HG03139 (cell line): ENCODE results near the gene CAPN5.
A peak's percentile ranks its signal among the peaks of the same experiment; 100 is the strongest.

Experiments used
- ATAC-seq: cut with Tn5 transposase; IDR thresholded peaks from one replicate; pipeline ENCODE4 v1.9.1; 2021; ENCODE audit not compliant: unreplicated experiment

Gene CAPN5

DNA sequence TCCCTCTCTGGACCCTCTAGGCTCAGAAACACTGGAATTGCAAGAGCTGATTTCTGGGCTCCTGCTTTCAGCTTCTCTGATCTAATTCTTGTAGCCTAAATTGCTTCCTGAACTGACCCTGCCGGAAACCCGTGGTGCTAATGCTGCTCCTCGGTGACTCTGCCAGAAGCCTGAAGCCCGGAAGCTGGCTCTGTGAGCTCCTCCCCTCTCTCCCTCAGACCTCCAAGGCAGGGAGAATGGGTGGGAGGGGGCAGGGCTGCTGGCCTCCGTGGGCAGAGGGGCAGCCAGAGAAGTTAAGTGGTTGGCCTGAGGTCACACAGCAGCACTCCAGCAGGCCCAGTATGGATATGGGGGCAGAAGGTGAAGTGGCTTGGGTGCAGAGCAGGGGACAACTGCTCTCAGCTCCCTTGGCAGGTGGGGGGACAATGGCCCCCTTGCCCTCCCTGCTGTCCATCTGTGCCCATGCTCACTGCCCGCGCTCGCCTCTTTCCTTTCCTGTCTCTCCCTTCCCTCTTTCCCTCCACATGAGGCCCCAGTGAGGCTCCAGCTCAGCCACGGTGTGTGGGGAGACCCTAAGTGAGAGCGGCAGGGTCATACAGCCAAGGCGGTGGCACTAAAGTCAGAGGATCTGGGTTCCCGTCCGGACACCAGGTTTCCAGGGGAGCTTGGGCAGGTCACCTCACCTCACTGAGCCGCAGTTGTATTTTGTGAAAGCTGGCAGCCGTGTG is 16.2 kb downstream of the CAPN5 start:
- peak; percentile 70 for ATAC-seq

DNA sequence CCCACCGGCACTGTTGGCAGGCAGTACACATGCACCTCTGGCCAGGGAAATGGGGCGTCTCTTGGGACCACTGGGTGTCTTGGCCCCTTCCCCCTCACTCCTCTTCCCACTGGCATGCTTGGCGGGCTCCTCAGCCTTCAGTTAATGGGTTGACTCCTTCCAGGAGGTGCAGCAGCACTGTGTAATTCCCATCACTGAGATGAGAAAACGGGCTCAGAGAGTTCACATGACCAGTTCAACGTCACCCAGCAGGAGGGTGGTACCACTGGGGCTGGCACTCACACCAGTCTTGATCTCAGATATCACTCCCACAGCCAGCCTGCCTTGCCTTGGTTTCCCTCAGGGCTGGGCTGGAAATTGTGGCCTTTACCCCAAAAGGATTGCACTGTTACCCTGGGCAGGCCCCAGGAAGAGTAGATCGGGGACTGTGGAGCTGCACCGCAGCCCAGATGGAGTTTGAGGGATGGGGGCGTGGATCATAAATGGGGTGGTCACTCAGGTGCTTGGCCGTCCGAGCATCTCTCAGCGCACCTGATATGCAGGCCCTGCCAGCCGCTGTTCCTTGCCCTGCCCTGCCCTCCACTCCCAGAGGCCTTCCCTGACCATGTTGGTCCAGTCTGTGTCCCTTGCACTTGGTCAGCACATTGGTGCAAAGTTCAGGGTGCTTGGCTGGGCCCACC is 16.9 kb downstream of the CAPN5 start:
- ATAC-seq = no peak

DNA sequence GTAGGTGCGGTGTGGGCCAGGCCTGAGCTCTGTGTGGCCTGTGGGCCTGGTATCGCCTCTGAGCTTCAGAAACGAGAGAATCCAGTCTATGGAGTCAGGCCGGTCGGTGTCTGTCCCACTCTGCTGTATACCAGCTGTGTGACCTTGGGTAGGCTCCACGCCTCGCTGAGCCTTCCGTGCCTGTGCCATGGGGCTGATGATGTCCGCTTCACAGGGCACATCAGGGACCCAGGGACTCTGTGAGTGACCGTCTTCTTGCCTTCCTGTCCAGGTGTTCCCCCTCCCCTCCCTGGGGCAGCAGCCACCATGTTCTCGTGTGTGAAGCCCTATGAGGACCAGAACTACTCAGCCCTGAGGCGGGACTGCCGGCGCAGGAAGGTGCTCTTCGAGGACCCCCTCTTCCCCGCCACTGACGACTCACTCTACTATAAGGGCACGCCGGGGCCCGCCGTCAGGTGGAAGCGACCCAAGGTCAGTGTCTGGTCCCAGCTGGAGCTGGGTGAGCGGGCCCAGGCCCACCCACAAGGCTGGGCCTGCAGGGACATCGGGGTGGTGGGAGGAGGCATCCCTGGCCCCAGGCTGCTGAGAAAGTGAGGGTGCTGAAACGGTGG is 17.9 kb downstream of the CAPN5 start:
- no peak for ATAC-seq

DNA sequence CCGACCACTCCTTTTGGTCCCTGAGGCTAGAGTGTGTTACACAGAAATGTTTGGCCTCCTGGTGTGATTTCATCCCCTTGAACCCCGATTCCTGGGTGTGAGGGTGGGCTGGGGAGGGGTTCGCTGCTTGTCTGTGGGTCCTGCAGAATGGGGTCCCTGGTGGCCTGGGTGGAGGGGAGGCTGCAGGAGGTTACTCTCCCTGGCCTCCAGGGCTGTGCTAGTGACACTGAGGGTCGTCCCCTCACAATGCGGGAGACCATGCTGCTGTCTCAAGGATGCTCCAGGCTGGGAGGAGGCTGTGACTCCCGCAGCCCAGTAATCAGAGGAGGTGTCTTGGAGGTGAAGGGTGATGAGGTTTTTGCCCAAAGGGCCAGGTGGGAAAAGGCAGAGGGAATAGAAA is 18.9 kb downstream of the CAPN5 start:
- ATAC-seq = no peak

DNA sequence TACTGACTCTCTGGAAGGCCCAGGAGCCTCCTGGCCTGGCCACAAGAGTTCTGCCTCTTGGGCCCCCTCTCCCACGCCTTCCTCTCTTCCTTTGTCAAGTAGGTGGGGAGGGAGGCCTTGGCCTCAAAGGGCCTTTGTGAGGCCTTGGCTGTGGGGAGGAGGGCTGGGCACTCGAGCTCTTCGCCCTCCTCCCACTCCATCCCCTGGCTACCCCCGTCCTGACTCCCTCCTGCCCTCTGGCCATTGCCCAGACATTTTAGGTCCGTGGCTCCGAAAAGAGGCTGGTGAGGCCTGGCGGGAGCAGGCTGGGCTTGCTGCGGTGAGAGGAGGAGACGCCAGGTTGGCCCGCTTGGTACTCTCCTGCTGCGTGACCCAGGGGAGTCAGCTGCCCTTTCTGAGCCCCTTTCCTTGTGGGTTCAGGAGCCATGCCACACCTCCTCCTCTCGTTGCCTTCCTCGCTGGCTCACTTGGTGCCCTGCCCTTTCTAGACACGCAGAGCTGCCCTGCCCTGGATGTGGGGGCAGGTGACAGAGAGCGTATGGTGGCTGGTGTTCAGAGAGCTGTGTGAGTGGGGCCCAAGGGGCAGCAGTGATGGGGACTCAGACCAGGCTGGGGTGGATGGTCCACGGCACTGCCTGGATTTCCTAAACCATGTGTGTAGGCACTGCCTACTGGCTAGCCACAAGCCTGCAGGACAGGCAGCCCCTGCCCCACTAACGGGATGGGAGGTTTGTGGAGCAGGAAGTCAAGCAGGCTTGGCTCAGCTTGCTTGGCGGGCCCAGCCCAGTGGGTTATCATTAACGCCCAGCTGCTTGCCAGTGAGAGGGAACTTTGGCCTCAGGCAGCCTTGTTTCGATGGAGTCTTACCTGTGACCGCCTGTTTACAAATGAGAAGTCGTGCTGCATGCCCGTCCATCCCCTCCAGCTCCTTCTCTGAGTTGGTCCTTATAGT is 20.0 kb downstream of the CAPN5 start:
- no peak for ATAC-seq

DNA sequence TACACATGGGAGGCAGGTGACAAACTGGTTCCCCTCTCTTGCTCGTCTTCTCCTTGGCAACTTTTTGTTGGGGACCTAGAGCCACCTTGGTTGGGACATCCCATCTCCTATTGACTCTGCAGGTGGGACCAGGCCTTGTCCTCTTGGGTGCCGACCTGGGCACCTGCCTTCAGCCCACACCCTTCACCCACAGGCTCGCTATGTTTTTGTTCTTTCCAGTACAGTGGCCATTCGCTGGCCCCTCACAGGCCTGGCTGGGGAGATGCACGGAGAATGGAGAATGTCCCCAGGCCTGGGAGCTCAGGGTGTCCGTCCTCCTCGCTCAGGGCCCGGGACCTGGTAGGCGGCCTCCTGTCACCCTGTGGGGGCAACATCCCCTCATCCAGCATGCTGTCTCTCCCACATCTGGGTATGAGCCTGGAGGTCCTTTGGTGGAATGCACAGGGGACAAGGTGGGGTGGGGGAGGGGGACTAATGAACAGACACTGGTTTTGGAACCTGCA is 21.0 kb downstream of the CAPN5 start:
- ATAC-seq = no peak

DNA sequence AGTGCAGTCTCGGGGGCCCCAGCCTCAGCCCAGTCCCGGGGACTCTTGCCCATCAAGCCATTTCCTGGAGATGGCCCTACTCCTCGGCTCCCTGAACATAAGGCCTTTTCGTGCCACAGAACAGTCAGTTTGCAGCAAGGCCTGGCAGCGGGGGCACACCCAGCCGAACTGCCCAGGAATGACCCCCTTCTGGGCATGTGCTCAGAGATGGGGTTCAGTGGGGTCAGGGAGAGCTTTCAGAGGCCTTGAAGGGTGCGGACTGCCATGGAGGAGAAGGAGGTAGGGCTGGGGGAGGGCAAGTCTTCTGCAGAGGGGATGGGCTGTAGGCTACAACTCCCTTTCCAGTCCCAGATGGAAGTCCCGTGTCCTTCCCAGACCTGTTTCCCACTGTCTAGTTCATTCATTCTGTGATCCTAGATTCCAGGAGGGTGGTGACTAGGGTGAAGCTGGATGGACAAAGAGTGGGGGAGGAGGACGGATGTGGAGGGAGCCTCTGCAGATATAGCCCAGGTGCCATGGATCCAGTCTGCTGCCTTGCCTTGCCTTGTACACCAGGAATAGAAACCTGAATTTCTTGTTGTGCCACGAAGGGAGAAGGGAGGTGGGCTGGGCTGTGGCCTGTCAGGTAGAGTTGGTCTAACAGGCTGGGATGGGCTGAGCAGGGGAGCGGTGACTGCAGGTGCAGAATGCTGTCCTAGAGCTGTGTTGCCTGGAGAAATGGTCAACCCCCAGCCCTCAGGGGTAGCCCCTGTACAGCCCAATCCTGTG is 21.6 kb downstream of the CAPN5 start:
- no peak for ATAC-seq

DNA sequence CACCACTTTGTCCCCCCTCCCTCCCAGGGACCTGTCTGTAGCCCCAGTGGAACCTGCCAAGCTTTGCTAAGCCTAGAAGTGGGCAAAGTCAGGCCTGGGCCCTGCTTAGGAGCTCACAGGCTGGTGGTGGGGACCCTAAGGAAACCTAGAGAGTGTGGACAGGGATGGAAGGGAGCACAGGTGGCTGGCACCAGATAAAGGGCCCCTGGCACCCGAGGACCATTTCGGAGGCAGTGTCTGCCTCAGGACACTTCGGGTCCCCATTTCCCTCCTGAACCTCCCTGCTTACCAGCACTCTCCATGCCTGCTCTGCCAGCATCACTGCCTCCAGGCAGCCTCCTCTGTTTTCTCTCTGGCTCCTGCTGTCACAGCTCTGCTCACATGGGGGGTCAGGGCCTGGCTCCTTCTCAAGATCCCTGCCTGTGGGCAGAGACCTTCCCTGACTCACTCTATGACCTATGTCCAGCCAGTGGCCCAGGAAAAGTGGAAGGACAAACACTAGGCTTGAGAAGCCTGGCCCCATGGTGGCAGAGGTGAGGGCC is 22.3 kb downstream of the CAPN5 start:
- no peak for ATAC-seq

DNA sequence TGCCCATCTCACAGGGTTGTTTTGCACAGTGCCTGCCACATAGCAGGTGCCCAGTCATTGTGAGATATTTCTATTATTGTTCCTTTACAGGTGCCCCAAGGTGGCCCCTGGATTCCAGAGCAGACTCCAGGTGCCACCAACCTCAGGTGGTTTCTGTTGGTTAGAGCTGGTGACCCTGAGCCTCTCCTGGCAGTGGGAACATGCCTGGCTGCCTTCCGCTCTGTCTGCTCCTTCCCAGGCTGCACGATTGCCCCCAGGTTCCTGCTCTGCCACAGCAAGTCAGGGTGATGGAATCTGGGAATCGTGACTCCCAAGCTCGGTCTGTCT is 23.2 kb downstream of the CAPN5 start:
- ATAC-seq = no peak

DNA sequence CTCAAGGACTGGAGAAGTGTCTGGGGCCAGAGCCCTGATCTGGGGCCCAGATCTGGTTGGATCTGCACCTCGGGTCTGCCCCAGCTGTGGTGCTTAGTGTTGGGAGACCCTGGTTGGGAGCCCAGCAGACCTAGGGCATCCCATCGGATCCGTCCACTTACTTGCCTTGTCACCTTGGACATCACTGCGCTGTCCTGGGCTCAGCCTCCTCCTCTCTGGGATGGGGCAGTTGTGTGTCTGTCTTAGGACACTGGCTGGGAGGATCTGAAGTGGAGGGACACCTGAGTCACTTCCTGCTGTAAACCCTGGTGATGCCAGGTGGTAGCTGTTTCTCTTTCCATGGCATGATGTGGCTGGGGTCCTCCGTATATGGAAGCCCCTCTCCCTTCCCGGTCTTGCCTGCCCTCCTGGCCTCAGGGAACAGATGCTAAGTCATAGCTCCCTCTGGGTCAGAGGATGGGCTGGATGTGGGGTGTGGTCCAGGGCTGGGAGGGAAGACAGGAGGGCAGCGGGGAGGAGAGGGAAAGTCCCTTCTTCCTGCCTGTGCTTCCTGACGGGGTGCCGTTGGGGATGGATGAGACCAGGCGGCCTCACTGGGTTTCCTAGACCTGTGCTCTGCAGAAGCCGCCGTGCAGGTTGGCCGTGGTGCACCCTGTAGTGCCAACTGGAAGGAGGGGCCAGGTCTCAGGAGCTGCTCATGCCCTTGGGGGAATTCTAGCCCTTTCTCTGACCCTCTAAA is 23.8 kb downstream of the CAPN5 start:
- no peak for ATAC-seq

DNA sequence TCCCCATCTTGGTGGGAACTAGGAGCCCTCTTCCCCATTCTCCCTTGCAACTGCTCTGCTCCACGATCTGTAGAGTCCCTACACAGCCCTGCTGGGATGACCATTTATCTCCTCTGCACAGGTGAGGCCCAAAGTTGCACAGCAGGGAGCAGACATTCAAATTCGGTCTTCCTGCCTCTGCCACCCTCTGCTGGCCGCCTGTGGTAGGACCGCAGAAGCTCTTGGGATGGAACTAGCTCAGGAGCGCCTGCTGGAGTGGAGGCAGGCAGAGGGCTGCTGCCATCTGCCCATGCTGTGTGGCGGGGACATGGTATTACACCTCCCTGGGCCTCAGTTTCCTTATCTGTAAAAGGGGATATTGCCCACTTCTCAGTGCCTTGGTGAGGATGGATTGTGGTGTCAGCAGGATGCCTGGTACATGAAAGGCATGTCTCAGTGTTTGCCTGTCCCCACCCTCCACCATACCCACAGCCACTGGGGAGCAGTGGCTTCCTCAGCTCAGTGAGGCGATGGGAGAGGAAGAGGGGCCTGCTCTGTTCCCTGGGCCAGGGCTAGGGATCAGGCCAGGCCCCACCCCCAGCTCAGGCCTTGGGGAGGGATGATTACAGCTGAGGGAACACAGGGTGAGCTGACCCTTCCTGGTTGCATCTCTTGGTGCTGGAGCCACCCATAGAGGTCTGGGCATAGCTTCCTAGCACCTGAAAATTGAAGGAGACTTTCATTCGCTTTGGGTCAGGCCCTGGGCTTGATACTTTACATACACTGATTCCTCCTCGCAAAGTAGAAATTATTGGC is 24.6 kb downstream of the CAPN5 start:
- ATAC-seq = no peak

DNA sequence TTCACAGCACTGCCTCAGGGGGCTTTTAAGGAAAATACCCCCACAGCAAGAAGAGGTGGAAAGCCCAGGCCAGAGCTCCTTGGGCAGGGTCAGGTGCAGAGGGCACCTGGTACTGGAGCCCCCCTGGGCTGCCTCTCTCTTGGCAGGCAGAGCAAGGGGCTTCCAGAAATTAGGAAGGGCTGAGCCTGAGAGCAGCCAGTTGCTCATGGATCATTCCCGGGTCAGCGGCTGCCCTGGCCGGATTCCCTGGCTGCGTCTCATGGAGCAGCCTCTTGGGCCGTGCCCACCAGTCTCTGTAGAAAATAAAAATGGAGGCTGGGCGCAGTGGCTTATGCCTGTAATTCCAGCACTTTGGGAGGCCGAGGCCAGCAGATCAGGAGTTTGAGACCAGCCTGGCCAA is 25.6 kb downstream of the CAPN5 start:
- ATAC-seq = no peak

DNA sequence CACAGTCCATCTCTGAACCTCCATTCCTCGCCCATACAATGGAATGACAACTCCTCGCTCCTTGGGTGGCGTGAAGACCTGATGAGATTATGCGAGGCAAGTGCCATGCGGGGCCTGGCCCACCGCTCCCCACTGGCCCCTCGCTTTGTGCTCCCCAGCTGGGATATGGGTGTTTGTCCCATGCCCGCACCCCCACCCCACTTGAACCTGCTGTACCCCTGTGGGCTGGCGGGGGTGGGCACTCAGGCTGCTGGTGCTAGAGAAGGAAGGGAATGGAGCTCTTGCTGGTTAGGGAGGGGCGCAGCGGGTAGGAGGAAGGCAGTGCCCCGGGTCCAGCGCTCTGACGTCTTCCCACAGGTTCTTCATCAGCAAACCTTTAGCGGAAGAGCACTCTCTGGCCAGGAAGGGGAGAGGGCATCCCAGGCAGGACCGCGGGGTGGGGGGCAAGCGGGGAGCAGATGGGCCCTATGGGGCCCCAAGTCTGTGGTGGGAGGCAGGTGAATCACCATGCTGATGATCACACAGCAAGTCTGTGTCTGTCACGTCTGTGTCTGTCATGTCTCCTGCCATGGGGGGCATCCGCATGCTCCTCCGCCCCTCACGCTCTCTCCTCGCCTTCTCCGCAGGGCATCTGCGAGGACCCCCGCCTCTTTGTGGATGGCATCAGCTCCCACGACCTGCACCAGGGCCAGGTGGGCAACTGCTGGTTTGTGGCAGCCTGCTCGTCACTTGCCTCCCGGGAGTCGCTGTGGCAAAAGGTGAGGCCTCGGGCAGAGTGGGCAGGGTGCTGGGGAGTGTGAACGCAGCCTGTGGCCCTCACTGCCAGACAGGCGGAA is 26.5 kb downstream of the CAPN5 start:
- no peak for ATAC-seq

DNA sequence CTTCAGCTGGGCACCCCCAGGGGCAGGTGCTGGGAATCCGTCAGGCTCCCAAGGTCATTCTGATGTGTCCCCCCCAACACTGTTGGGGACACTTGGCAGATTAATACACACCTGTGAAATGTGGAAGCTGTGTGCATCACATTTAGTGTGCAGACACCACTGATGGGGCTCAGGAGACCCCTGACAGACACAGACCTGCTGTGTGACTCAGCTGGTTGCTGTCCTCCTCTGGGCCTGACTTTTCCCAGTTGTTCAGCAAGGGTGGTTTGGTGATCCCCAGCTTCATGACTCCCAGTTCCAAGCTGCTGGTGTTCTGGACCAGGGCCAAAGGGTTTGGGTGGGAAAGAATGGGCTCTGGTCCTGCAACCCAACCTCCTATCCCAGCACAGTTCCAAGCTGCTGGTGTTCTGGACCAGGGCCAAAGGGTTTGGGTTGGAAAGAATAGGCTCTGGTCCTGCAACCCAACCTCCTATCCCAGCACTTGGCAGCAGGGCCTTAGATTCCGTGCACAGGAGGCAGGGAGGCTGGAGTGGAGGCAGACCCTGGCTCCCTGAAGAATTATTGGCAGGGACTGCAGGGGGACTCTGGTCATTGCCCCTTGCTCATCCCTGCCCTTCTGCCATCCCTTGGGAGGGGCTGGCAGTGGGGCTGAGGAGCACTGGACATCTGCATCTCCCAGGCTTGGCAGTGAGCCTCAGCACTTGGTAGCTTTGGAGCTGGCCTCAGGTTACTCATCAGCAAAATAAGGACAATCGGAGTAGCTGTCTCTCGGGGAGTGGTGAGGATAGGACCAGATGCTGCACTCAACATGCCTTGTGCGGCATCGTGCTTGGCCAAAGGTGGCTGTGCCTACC is 27.4 kb downstream of the CAPN5 start:
- no peak for ATAC-seq

DNA sequence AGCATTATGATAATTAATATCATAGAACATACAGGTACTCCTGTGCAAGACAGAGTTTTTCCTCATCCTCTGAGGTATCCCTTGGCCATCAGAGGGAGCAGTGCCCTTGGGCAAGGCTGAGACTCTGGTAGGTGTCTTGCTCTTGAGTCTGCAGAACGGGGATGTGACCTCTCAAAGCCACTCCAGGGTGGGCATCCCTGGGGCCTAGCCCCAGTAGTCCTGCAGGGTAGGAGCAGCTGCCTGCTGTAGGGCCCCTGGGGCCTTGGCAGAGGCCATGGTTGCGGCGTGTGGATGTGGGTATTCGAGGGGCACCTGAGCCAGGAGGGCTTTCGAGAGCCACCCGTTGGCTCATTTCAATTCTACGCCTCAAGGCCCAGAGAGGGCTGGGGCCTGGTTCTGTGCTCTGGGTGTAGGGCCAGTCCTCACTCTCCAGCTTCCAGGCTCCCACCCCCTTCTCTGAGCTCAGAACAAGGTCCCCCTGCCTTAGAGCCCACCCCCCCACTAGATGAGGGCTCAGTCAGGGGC is 28.1 kb downstream of the CAPN5 start:
- ATAC-seq = no peak
